Hematopoietic multipotent progenitor cell treated with erythropoietin and hydrocortisone succinate and interleukin-3 and kit ligand, for 4 days (in vitro differentiated cells): Measurements from ENCODE around the gene GAB2.
"Not testable (repeated sequence)": the region's sequence is repeated elsewhere in the genome, so short reads cannot be mapped to it uniquely, and the experiment has no call there.

Experiments used
- DNase-seq: peaks from one replicate; pipeline ENCODE4 v3.0.0-alpha.2; 2015

Gene GAB2

GRCh38 chr11:78417175-78417887, at the start of gene GAB2:
Gene GAB2, minus strand, starts transcription at chr11:78417820. Its CDS starts 100 bp downstream, at chr11:78417720.
- no peak for DNase-seq

- no peak for DNase-seq
These were observed 49.8 kb upstream of the GAB2 start for GRCh38 chr11:78467370-78467769.

- peak; percentile 35 for DNase-seq
These were observed 47.7 kb upstream of the GAB2 start for GRCh38 chr11:78465169-78465942.

- DNase-seq, result not testable (repeated sequence)
These were observed 47.2 kb upstream of the GAB2 start for GRCh38 chr11:78464787-78465168.

GRCh38 chr11:78460471-78460870, 42.9 kb upstream of the GAB2 start:
- no peak for DNase-seq

- no peak for DNase-seq
These were observed 42.1 kb upstream of the GAB2 start for GRCh38 chr11:78459738-78460137.

GRCh38 chr11:78457448-78457847, 39.8 kb upstream of the GAB2 start:
- no peak for DNase-seq

GRCh38 chr11:78453140-78453935, 35.7 kb upstream of the GAB2 start:
- DNase-seq, result peak; percentile 54

GRCh38 chr11:78451371-78452150, 33.9 kb upstream of the GAB2 start:
- DNase-seq, result no peak

GRCh38 chr11:78450866-78451265, 33.2 kb upstream of the GAB2 start:
- no peak for DNase-seq

GRCh38 chr11:78449866-78450265, 32.2 kb upstream of the GAB2 start:
- no peak for DNase-seq

GRCh38 chr11:78446210-78446609, 28.6 kb upstream of the GAB2 start:
- peak; percentile 76 for DNase-seq

GRCh38 chr11:78444726-78445125, 27.1 kb upstream of the GAB2 start:
- DNase-seq, result peak; percentile 41

- no peak for DNase-seq
These were observed 24.3 kb upstream of the GAB2 start for GRCh38 chr11:78441956-78442355.

- DNase-seq, result no peak
These were observed 20.8 kb upstream of the GAB2 start for GRCh38 chr11:78438298-78438975.

GRCh38 chr11:78432956-78433355, 15.3 kb upstream of the GAB2 start:
- no peak for DNase-seq

GRCh38 chr11:78432058-78432515, 14.5 kb upstream of the GAB2 start:
- peak; percentile 63 for DNase-seq

- DNase-seq, result peak; percentile 81
These were observed 12.0 kb upstream of the GAB2 start for GRCh38 chr11:78429660-78430059.

GRCh38 chr11:78429209-78429608, 11.6 kb upstream of the GAB2 start:
- DNase-seq, result peak; percentile 75

- no peak for DNase-seq
These were observed 11.2 kb upstream of the GAB2 start for GRCh38 chr11:78428773-78429172.

GRCh38 chr11:78428266-78428636, 10.6 kb upstream of the GAB2 start:
- DNase-seq, result peak; percentile 72
